Non-pigmented ciliary epithelial cell (primary cell): ENCODE data around the gene TGDS.
A peak's percentile ranks its signal among the peaks of the same experiment; 100 is the strongest.
"Not testable (repeated sequence)": the region's sequence is repeated elsewhere in the genome, so short reads cannot be mapped to it uniquely, and the experiment has no call there.

Experiments used
- DNase-seq: peaks from one replicate; pipeline ENCODE4 v3.0.0-alpha.2; 2010; ENCODE audit warnings: low read depth

Gene TGDS

GRCh38 chr13:94549232-94550061, 46.5 kb downstream of the TGDS start:
- peak; percentile 83 for DNase-seq

- DNase-seq: no peak
These were observed 47.1 kb downstream of the TGDS start for GRCh38 chr13:94548821-94549231.

GRCh38 chr13:94548382-94548781, 47.6 kb downstream of the TGDS start:
- DNase-seq: no peak

GRCh38 chr13:94546061-94546839, 49.7 kb downstream of the TGDS start:
- no peak for DNase-seq

GRCh38 chr13:94544922-94545321, 51.0 kb downstream of the TGDS start:
- DNase-seq: no peak

GRCh38 chr13:94542917-94543316, 53.0 kb downstream of the TGDS start:
- no peak for DNase-seq

GRCh38 chr13:94537740-94538630, 58.0 kb downstream of the TGDS start:
- no peak for DNase-seq

GRCh38 chr13:94535775-94536174, 60.2 kb downstream of the TGDS start:
- no peak for DNase-seq

- DNase-seq: no peak
These were observed 60.7 kb downstream of the TGDS start for GRCh38 chr13:94535231-94535630.

GRCh38 chr13:94534166-94534565, 61.8 kb downstream of the TGDS start:
- no peak for DNase-seq

GRCh38 chr13:94532278-94532677, 63.7 kb downstream of the TGDS start:
- DNase-seq: not testable (repeated sequence)

GRCh38 chr13:94526956-94527355, 69.0 kb downstream of the TGDS start:
- DNase-seq: not testable (repeated sequence)

- DNase-seq: no peak
These were observed 70.2 kb downstream of the TGDS start for GRCh38 chr13:94525781-94526180.

GRCh38 chr13:94524407-94524806, 71.5 kb downstream of the TGDS start:
- DNase-seq: no peak
